SU-DHL-6 (cell line): Measurements from ENCODE around the gene CYFIP2.

Experiments
- EZH2phosphoT487 ChIP-seq: fragments of 200-600 bp; sonication (generic), shearing (Covaris generic); conservative IDR thresholded peaks from 2 replicates; pipeline ENCODE4 v1.6.1; 2018; ENCODE audit warnings: mild to moderate bottlenecking, antibody characterized with exemption, low read length, moderate library complexity, mixed read lengths
- TF ChIP-seq, protein P1 (sequence below): fragments of 200-600 bp; sonication (generic); IDR thresholded peaks from one replicate; pipeline ENCODE4 v1.5.1; 2017; ENCODE audit warnings: antibody characterized with exemption, mild to moderate bottlenecking, low read length, moderate library complexity; ENCODE audit not compliant: insufficient read depth, poor library complexity, severe bottlenecking

DNA sequence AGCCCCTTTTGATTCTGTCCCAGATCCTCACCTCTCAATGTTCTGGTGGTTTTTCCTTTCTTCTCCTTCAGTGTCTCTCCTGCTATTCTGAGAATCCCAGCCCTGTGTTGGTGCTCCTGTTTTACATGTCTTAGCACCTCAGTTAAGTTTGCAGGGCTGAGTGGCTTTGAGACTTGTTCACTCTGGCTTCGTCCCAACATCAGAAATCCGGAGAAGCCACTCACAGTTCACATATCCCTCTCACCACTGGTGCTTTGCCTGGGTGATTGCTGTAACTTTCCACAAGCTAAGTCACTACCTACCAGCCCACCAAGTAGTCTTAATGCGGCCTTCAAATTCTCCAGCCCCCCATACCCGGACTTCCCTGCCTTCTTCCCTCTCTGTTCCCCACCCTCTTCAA, 40.2 kb downstream of the CYFIP2 start:
- TF ChIP-seq, protein P1, sequence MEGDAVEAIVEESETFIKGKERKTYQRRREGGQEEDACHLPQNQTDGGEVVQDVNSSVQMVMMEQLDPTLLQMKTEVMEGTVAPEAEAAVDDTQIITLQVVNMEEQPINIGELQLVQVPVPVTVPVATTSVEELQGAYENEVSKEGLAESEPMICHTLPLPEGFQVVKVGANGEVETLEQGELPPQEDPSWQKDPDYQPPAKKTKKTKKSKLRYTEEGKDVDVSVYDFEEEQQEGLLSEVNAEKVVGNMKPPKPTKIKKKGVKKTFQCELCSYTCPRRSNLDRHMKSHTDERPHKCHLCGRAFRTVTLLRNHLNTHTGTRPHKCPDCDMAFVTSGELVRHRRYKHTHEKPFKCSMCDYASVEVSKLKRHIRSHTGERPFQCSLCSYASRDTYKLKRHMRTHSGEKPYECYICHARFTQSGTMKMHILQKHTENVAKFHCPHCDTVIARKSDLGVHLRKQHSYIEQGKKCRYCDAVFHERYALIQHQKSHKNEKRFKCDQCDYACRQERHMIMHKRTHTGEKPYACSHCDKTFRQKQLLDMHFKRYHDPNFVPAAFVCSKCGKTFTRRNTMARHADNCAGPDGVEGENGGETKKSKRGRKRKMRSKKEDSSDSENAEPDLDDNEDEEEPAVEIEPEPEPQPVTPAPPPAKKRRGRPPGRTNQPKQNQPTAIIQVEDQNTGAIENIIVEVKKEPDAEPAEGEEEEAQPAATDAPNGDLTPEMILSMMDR = no peak
- no peak for TF ChIP-seq EZH2phosphoT487
